ENCODE measurements around the gene CKAP5. TPM values are rescaled to one million over a fixed set of nuclear protein-coding genes. Genes with fewer than 3 reads are reported as not detected.
"Not testable (repeated sequence)": the region's sequence is repeated elsewhere in the genome, so short reads cannot be mapped to it uniquely, and the experiment has no call there.

Gene CKAP5
- total RNA-seq, 1 donor from 2014 or later, result 78.8 TPM

DNA sequence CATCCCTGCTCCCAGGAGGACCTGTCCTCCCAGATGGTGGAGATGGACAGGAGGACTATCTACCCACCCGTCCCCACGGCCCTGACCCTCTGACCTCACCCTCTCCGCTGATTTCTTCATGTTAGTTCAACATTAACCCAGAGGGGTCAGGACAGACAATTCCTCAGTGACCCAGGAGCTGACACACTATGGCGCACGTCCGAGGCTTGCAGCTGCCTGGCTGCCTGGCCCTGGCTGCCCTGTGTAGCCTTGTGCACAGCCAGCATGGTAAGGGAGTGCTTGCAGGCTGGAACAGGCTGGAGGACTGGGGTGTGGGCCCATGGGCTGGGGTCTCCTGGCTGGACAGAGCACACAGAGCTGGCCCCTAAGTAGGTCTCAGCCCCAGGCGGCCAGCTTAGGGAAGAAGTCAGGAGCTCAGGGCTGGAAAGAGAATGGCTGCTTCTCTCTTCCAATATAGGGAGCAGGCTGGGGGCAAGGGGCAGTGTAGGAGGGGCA lies 127.0 kb downstream of the CKAP5 start, which contains the start of gene F2:
Gene F2 (plus strand): TSS at position 166 of the 495 bp plus-strand sequence. CDS start 23 bp downstream, at position 189.
- intact Hi-C loops (cut with micrococcal nuclease), result no loop called here
- H3K9me3 ChIP-seq (replicated peaks), result no peaks in the 10 kb centered on the region
- no peaks in the 10 kb centered on the region for H3K36me3 ChIP-seq
- H3K27me3 ChIP-seq (ENCODE audit: low read depth), result no peaks in the 10 kb centered on the region
- H3K4me3 ChIP-seq, result no peak within 1 kb of the TSS
- TF ChIP-seq, protein P1, sequence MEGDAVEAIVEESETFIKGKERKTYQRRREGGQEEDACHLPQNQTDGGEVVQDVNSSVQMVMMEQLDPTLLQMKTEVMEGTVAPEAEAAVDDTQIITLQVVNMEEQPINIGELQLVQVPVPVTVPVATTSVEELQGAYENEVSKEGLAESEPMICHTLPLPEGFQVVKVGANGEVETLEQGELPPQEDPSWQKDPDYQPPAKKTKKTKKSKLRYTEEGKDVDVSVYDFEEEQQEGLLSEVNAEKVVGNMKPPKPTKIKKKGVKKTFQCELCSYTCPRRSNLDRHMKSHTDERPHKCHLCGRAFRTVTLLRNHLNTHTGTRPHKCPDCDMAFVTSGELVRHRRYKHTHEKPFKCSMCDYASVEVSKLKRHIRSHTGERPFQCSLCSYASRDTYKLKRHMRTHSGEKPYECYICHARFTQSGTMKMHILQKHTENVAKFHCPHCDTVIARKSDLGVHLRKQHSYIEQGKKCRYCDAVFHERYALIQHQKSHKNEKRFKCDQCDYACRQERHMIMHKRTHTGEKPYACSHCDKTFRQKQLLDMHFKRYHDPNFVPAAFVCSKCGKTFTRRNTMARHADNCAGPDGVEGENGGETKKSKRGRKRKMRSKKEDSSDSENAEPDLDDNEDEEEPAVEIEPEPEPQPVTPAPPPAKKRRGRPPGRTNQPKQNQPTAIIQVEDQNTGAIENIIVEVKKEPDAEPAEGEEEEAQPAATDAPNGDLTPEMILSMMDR (IDR thresholded peaks at IDR 0.05; ENCODE audit: borderline replicate concordance), result no peak
- no peak for DNase-seq
- H3K27ac ChIP-seq (replicated peaks), result no peak within 1 kb of the TSS
- H3K4me1 ChIP-seq, result no peaks in the 10 kb centered on the region

GRCh38 chr11:46718155-46719019 lies 127.7 kb downstream of the CKAP5 start:
- no peaks in the 10 kb centered on the region for H3K36me3 ChIP-seq
- intact Hi-C loops (cut with micrococcal nuclease), result no loop called here
- H3K27me3 ChIP-seq (ENCODE audit: low read depth), result no peaks in the 10 kb centered on the region
- DNase-seq, result no peak
- no peak overlapping the region for H3K4me3 ChIP-seq
- H3K9me3 ChIP-seq (replicated peaks), result no peaks in the 10 kb centered on the region
- H3K27ac ChIP-seq (replicated peaks), result no peak overlapping the region
- TF ChIP-seq, protein P1 (IDR thresholded peaks at IDR 0.05; ENCODE audit: borderline replicate concordance), result no peak
- H3K4me1 ChIP-seq, result no peaks in the 10 kb centered on the region

DNA sequence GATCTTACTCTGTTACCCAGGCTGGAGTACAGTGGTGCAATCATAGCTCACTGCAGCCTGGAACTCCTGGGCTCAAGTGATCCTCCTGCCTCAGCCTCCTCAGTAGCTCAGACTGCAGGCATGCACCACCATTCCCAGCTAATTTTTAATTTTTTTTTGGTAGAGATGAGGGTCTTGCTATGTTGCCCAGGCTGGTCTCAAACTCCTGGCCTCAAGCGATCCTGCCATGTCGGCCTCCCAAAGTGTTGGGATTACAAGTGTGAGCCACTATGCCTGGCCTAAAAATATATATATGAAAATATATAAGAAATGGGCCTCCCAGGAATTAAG lies 128.3 kb downstream of the CKAP5 start:
- H3K9me3 ChIP-seq (replicated peaks); H3K27me3 ChIP-seq (ENCODE audit: low read depth); DNase-seq; H3K4me1 ChIP-seq; H3K27ac ChIP-seq (replicated peaks); intact Hi-C loops (cut with micrococcal nuclease); H3K4me3 ChIP-seq; H3K36me3 ChIP-seq: not testable (repeated sequence)

GRCh38 chr11:46712874-46713576 lies 133.1 kb downstream of the CKAP5 start:
- no peak overlapping the region for H3K4me3 ChIP-seq
- H3K4me1 ChIP-seq, result peaks cover 20% of the 10 kb centered on the region
- H3K36me3 ChIP-seq, result no peaks in the 10 kb centered on the region
- intact Hi-C loops (cut with micrococcal nuclease), result no loop called here
- H3K9me3 ChIP-seq (replicated peaks), result no peaks in the 10 kb centered on the region
- TF ChIP-seq, protein P1 (IDR thresholded peaks at IDR 0.05; ENCODE audit: borderline replicate concordance), result no peak
- peak overlapping the region; percentile 91 for H3K27ac ChIP-seq (replicated peaks)
- DNase-seq, result no peak
- no peaks in the 10 kb centered on the region for H3K27me3 ChIP-seq (ENCODE audit: low read depth)

DNA sequence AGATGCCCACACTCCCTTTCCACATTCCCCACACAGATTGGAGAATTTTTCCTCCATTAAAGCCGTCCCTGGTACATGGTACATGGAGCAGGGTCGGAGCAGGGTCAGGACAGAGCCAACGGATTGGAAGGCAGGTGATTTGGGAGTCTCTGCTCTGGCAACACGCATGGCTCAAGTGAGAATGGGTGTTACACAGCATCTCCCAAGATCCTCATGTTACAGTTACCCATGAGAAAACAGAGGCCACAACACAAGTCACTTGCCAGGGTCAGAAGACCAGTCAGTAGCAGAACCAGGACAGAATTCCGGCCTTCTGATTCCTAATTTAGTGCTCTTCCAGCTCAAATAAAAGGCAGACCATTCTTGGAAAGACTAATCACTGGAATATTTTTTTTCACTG lies 134.8 kb downstream of the CKAP5 start:
- peak overlapping the region; percentile 91 for H3K27ac ChIP-seq (replicated peaks)
- intact Hi-C loops (cut with micrococcal nuclease), result no loop called here
- H3K36me3 ChIP-seq, result peaks cover 10% of the 10 kb centered on the region
- H3K4me1 ChIP-seq, result peaks cover 20% of the 10 kb centered on the region
- no peak for DNase-seq
- no peaks in the 10 kb centered on the region for H3K27me3 ChIP-seq (ENCODE audit: low read depth)
- H3K9me3 ChIP-seq (replicated peaks), result no peaks in the 10 kb centered on the region
- TF ChIP-seq, protein P1 (IDR thresholded peaks at IDR 0.05; ENCODE audit: borderline replicate concordance), result no peak
- no peak overlapping the region for H3K4me3 ChIP-seq

Data from left ventricle myocardium inferior (tissue), 1 donor.